ENCODE measurements around the gene SS18L1. TPM values are rescaled to one million over a fixed set of nuclear protein-coding genes. Genes with fewer than 3 reads are reported as not detected.

SS18L1 gene
- total and polyA plus RNA-seq, 10 of the 15 experiments (the other 5 are each of a cell fraction or from before 2014, with no cell fraction given) = 1.8 to 20.0 (median 6.6) TPM

DNA sequence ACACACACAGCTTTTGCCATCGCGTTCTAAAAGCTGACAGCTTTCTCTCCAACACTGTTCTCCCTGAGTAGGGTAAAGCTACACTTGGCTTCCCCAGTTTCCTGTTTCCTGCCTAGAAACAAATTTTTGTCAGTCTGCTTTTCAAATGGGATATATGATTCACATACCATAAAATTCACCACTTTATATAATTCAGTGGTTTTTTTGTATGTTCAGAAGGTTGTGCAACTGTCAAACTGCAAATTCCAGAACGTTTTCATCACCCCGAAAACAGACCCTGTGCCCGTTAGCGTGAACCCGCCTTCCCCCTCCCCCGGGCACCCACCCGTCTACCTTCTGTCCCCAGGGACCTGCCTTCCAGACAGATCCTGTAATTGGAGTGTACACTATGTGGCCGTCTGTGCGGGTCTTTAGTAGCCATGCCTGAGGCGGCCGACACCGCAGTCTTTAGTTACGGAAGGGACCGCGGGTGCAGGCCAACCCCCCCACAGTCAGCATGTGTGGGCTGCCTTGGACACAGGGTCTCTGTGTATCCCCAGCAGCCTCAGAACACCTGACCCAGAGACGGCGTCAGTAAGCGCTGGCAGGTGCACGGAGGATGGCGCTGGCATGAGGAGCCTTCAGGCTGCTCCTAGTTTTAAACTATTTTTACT, 59.9 kb downstream of the SS18L1 start:
- Histone ChIP-seq H3K36me3 (ENCODE audit: control insufficient read depth in 2 of 2, insufficient read depth in 2 of 2, low read length in 1 of 2) (peaks cover 8 to 16% of the 10 kb centered on the region in 2 experiments; a peak in 3 of 4 replicates), H3K4me2 (ENCODE audit: control insufficient read depth, insufficient read depth) (no peak overlapping the region), H3K79me2 (ENCODE audit: control insufficient read depth, insufficient read depth, low read length) (no peaks in the 10 kb centered on the region), H3K27ac (ENCODE audit: control insufficient read depth, insufficient read depth) (no peak overlapping the region), H3K4me1 (ENCODE audit: control insufficient read depth, insufficient read depth, low read length) (peaks cover 17% of the 10 kb centered on the region), H2AFZ (ENCODE audit: control insufficient read depth, low read depth, low read length) (no peak overlapping the region), H3K9ac (ENCODE audit: control insufficient read depth, insufficient read depth, low read length) (no peak overlapping the region), H3K4me3 (no peak overlapping the region), H4K20me1 (ENCODE audit: control insufficient read depth, insufficient read depth) (no peaks in the 10 kb centered on the region), H3K9me3 (replicated peaks; ENCODE audit: control insufficient read depth, insufficient read depth, low read length) (no peaks in the 10 kb centered on the region), H3K27me3 (replicated peaks in 1 of 2; ENCODE audit: control insufficient read depth in 2 of 2, insufficient read depth in 2 of 2, low read length in 1 of 2) (no peaks in the 10 kb centered on the region)
- intact Hi-C loops (cut with micrococcal nuclease; ENCODE audit: unreplicated experiment) (no loop called here), in situ Hi-C loops (cut with MboI) (no loop called here)
- FAIRE-seq (no peak), DNase-seq (ENCODE audit: low read depth, low spot score) (no peak), ATAC-seq (no peak)
- SMC1A ChIA-PET (ENCODE audit: uncharacterized antibody, unreplicated experiment) = no interaction called here
- CTCF ChIA-PET = no interaction called here
- no TSS peak for BruUV-seq (replicated peaks)
- POLR2A ChIA-PET = no interaction called here
- no peak for TF ChIP-seq NBN (IDR thresholded peaks at IDR 0.05)
- TF ChIP-seq SIN3A (IDR thresholded peaks at IDR 0.05; ENCODE audit: low read depth, low read length) = no peak
- TF ChIP-seq ATF7 (IDR thresholded peaks at IDR 0.05; ENCODE audit: low read depth) = no peak
- no peak for TF ChIP-seq ZNF24 (IDR thresholded peaks at IDR 0.05)
- TF ChIP-seq BACH1 (IDR thresholded peaks at IDR 0.05; ENCODE audit: borderline replicate concordance) = no peak
- TF ChIP-seq CREB1 (IDR thresholded peaks at IDR 0.05; ENCODE audit: low read depth) = no peak
- no peak for TF ChIP-seq ZNF217 (IDR thresholded peaks at IDR 0.05)
- TF ChIP-seq RB1 (IDR thresholded peaks at IDR 0.05; ENCODE audit: borderline replicate concordance) = no peak
- no peak for TF ChIP-seq NR2C2 (IDR thresholded peaks at IDR 0.05; ENCODE audit: borderline replicate concordance, control insufficient read depth, insufficient read length, low read depth)
- no peak for TF ChIP-seq TBL1XR1 (IDR thresholded peaks at IDR 0.05; ENCODE audit: low read depth, low read length)
- no peak for TF ChIP-seq RELA (IDR thresholded peaks at IDR 0.05; ENCODE audit: borderline replicate concordance, partially characterized antibody)
- no peak for TF ChIP-seq MEF2B (IDR thresholded peaks at IDR 0.05; ENCODE audit: partially characterized antibody, poor library complexity, severe bottlenecking)
- no peak for TF ChIP-seq CREM (IDR thresholded peaks at IDR 0.05; ENCODE audit: low read depth)
- no peak for TF ChIP-seq POLR2A (IDR thresholded peaks at IDR 0.05; ENCODE audit: low read depth, low read length)
- no peak for TF ChIP-seq MTA2 (IDR thresholded peaks at IDR 0.05; ENCODE audit: low read depth)
- TF ChIP-seq TCF12 (IDR thresholded peaks at IDR 0.05; ENCODE audit: low read depth, low read length) = no peak
- RAD21 ChIA-PET (ENCODE audit: unreplicated experiment) = no interaction called here
- 83% methylated on average over 22 of the region's 22 CpGs for WGBS (ENCODE audit: insufficient coverage, insufficient replicate concordance, low lambda C conversion rate, missing lambda C conversion rate)
